ENCODE data around the gene IL23A. TPM values are rescaled to one million over a fixed set of nuclear protein-coding genes. Genes with fewer than 3 reads are reported as not detected.
"Not testable (repeated sequence)": the region's sequence is repeated elsewhere in the genome, so short reads cannot be mapped to it uniquely, and the experiment has no call there.

Gene IL23A
- total RNA-seq, 2 donors from 2014 or later, result not detected

DNA sequence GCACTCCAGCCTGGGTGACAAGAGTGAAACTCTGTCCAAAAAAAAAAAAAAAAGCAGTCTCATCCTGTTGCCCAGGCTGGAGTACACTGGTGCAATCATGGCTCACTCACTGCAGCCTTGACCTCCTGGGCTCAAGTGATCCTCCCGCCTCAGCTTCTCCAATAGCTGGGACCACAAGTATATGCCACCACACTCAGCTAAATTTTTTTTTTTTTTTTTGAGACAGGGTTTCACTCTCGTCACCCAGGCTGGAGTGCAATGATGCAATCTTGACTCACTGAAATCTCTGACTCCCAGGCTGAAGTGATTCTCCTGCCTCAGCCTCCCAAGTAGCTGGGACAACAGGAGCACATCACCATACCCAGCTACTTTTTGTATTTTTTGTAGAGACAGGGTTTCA is 17.7 kb upstream of the IL23A start:
- ATAC-seq, result no peak
- no peak for DNase-seq
- intact Hi-C loops (cut with DNase I, micrococcal nuclease), result no loop called here

DNA sequence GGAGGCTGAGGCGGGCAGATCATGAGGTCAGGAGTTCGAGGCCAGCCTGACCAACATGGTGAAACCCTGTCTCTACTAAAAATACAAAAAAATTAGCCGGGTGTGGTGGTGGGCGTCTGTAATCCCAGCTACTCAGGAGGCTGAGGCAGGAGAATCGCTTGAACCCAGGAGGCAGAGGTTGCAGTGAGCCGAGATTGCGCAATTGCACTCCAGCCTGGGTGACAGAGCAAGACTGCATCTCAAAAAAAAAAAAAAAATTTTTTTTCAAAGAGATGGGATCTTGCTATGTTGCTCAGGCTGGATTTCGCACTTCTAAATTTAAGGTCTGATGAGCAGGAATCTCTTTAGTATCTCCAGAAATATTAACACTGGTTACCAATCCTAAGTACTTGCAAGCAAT is 17.1 kb upstream of the IL23A start:
- ATAC-seq; intact Hi-C loops (cut with DNase I, micrococcal nuclease); DNase-seq: not testable (repeated sequence)

DNA sequence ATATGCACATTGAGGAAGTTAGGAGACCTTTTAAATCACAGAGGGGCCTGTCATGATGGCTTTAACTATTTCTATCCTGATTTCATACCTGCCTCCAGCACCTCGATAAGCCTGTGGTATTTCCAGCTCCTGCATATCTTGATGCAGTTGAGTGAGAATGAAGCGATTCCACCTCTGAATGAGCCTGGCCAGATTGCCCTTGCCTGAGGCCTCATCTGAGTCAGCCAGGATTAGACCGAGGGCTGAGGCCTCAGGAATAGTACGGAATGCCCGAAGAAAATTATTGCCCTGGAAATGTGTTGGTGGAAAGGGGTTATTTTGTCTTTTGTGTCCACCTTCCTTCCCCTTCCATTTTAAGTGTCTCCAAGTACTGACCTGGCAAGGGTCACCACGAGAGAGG is 14.5 kb upstream of the IL23A start:
- ATAC-seq, result no peak
- intact Hi-C loops (cut with DNase I, micrococcal nuclease), result no loop called here
- no peak for DNase-seq

DNA sequence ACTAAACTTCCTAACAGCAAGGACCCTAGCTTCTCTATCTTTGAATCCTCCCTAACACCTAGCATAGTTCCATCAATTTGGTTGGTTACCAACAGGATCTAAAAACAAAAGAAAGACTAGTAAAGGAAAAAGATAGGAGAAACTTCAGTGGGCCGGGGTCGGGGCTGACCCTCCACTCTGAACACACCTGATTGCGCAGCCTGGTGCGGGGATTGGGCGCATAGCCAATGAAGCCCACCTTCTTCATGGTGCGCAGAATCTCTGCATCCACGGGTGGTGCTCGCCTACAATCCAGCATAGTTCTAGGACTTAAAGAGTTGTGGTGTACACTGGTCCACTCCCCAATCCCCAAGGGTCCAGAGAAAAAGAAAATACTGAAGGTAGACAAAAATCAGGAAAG is 12.6 kb upstream of the IL23A start:
- intact Hi-C loops (cut with DNase I, micrococcal nuclease), result no loop called here
- no peak for ATAC-seq
- DNase-seq, result no peak

DNA sequence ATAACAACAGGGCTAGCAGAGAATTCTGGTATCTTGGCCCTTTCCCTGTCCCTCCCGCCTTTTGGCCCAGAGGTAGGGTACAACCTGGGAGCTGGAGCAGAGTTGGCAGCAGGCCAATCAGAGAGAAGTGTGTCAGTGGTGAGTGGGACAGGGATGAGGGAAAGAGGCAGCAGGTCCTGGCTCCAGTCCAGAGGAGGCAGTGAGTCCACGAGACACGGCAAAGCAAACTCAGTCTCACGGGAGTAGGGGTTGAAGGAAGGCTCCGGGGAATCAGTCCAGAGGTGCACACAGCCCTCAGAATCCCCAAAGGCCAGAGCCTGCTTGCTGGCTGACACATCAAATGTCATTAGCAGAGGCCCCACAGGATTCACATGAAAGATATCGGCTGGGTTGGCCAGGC is 12.2 kb upstream of the IL23A start:
- no peak for DNase-seq
- intact Hi-C loops (cut with DNase I, micrococcal nuclease), result no loop called here
- ATAC-seq, result no peak

DNA sequence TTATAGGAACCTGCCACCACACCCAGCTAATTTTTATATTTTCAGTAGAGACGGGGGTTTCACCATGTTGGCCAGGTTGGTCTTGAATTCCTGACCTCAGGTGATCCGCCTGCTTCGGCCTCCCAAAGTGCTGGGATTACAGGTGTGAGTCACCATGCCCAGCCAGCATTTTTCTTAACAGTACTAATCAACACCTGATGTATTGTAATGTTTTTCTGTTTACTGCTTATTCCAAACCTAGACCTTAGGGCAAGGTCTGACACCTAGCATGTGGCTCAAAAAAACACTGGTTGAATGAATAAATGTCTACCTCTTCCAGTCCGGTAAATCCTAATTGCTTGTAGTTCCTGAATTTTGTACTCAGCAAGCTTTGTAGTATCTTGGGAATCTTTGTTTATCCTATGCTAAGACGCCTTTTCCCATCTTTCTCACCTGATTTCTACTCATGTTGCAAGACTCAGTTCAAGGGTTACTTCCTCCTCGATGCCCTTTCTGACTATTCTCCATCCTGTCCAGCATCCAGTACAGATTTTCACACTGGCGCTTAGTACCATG is 7.7 kb upstream of the IL23A start:
- intact Hi-C loops (cut with DNase I, micrococcal nuclease), result no loop called here
- ATAC-seq (no peak), DNase-seq (no peak)

DNA sequence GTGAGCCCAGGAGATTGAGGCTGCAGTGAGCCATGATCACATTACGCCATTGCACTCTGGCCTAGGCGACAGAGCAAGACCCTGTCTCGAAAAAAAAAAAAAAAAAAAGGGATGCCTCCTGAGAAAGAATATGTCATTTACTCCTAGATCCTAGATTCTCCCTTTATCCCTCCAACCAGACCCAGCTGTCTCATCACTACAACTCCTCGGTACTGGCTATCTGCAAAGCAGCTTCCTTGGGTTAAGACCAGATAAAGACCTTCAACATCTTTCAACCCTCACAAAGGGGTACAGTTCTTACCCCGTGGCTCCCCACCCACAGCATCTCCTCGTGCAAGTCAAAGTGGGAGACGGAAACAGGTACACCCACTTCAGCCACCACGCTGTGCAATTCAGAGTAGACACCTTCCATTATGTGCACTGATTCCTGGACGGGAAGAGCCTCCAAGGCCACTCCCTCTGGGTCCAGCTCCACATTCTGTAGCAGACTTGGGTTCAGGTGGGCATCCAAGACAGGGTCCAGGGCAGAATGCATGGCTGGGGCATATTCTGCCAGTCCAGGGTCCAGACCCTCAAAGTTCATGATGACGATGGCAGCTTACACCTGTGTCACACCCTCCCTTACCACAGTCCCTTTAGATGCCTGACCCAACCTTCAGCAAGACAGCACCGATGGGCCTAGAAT is 6.0 kb upstream of the IL23A start:
- intact Hi-C loops (cut with DNase I, micrococcal nuclease), result no loop called here
- ATAC-seq (no peak), DNase-seq (no peak)

DNA sequence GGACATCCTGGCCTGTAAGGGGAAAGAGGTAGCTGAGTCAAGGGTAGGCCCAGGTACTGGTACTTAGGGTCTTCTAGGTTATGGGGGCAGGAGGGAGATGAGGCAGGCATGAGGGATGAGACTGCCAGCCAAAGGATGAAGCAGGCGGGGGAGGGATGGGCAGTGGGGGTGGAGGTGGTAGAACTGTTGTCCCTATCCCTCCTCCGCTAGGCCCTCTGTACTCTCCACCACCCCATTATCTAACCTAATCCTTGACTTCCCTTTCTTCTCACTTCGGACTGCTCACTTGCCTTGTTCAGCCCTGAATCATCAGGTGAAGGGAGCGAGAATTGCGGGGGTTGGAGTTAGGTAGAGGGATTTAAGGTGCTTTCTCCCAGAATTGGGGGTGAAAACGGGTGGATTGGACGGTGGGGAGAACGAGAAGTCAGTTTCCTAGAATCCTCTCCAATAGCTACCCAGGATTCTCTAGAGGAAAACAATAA is 5.4 kb upstream of the IL23A start:
- DNase-seq (peak in 1 of 2 donors; percentile 14), ATAC-seq (peak; percentile 2)
- intact Hi-C loops (cut with DNase I, micrococcal nuclease), result no loop called here

DNA sequence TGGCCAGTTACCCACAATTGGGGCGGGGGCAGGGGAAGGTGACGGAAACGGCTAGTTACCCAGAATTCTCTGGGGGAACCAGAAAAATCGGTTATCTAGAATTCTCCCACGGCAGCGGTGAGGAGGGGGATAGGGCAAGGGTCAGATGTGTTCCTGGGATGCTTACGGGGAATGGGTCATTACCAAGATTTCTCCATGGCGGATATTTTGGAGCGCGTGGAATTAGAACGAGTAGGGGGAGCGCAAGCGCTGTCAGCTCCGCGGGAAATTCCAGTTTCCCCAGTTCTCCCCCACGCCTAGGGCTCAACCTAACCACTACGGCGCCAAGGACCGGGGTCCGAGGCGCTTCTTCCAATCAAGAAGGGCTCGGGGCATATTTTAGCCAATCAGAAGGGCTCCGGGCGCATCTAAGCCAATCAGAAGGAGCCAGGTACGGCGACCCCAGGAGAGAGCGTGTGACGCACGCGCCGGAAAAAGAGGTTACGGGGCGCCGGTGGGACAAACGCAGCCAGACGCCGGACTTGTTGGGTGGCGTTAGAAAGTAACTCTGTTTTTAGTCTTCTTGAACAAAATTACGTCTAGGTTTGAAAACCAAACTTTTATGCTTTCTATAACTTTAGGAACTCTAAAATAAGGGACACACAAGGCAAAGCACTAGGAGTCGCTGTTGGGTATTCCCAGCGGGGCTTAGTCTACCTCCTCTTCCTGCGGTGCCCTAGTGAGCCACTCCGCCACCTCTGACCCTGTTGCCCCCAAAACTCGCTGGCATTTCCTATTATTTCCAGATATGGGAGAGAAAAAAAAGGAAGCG is 4.8 kb upstream of the IL23A start, which contains the start of gene PAN2:
Gene PAN2, minus strand, starts transcription at position 322 of the 811 bp plus-strand sequence. CDS start 906 bp downstream, outside the sequence.
- peak; percentile 95 to 97 for DNase-seq
- ATAC-seq, result peak; percentile 97
- intact Hi-C loops (cut with DNase I, micrococcal nuclease), result no loop called here

DNA sequence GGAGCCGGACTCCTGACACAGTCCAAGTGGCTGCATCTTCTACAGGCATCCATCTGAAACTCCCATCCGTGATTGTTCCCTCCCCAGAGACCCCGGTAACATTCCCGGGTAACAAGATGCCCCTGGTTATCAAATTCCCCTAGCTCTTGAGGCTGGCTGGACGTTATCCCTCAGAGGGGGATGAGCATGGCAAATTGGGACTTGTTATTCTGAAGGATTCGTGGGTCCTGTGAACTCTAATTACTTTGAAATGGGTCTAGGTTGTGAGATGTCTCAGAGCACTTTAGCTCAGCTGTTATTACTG is 4.2 kb upstream of the IL23A start:
- no peak for ATAC-seq
- intact Hi-C loops (cut with DNase I, micrococcal nuclease), result no loop called here

DNA sequence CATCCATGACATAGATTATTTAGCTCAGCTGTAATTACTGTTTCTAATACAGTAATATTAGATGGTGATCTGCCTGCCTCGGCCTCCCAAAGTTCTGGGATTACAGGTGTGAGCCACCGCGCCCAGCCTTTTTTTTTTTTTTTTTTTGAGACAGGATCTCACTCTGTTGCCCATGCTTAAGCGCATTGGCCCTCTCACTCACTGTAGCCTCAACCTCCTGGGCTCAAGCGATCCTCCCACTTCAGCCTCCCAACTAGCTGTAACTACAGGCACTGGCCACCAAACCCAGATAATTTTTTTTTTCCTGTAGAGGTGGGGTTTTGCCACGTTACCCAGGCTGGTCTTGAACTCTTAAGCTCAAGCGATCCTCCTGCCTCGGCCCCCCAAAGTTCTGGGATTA is 3.2 kb upstream of the IL23A start:
- ATAC-seq, DNase-seq: not testable (repeated sequence)

More for the DNA sequence above, 4.2 kb upstream of the IL23A start:
- no peak for DNase-seq

DNA sequence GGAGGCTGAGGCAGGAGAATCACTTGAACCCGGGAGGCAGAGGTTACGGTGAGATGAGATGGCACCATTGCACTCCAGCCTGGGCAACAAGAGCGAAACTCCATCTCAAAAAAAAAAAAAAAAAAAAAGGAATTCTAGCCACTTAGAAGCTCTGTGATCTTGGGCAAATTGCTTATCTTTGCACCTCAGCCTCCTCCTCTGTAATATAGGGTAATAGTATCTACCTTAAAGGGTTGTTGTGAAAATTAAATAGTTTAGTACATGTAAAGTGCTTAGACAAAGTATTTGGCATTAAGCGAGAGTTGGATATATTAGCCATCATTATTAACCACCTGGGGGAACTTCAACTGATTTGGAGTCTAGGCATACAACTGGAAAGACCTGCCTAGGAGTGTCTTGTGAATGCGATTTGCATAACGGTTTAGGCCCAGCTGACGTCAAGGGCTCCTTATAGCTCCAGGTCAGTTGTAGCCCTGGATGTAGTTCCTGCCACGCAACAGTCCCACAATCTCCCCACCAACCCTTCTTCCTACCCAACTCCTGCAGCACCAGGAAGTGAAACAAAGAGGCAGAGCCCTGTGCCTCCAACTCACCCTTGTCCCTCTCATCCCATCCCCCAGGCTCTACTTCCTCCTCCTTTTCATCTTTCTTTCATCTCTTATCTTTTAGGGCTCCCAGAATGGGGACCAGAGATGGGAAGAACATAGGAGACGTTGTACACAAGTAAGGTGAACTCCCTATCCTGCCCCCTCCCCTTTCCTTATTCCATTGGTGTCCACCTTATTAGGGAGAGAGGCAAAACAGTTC is 2.1 kb upstream of the IL23A start:
- intact Hi-C loops (cut with DNase I, micrococcal nuclease), result no loop called here
- DNase-seq, result peak in 1 of 2 donors; percentile 52
- ATAC-seq, result no peak

More for the DNA sequence above, 3.2 kb upstream of the IL23A start:
- intact Hi-C loops (cut with DNase I, micrococcal nuclease), result not testable (repeated sequence)

DNA sequence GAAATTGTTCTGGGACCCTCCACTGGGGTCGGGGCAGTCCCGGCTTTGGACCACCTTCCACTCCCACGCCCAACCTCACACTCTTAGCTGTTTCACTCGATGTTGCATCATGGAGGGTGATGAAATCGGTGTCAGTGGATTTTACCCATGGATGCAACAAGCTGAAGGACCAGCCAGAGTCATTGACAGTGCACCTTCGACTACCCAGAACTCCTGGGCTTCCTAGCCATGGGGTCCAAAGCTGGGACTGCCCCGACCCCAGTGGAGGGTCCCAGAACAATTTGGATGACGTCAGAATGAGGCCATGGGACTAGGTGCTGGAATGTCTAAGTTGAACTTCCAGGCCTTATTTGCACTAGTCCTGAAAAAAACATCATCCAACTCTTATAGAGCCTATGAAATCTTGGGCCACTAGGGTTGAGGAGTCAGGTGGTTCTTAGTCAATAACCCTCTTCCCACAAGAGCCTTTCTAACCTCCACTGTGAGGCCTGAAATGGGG is 882 bp upstream of the IL23A start:
- DNase-seq (no peak), ATAC-seq (no peak)
- intact Hi-C loops (cut with DNase I, micrococcal nuclease), result no loop called here

DNA sequence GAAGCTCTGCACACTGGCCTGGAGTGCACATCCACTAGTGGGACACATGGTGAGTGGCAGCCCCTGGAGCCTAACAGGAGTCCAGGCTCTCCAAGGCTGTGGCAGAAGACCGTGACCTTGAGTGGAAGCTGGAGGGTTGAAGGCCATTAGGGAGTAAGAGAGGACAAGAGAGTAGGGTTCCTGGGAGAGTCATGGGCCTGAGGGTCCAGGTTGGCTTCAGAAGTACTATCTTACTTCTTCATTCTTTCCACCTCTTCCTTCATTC is 406 bp downstream of the IL23A start:
- intact Hi-C loops (cut with DNase I, micrococcal nuclease), result no loop called here
- ATAC-seq, result no peak
- DNase-seq, result no peak

DNA sequence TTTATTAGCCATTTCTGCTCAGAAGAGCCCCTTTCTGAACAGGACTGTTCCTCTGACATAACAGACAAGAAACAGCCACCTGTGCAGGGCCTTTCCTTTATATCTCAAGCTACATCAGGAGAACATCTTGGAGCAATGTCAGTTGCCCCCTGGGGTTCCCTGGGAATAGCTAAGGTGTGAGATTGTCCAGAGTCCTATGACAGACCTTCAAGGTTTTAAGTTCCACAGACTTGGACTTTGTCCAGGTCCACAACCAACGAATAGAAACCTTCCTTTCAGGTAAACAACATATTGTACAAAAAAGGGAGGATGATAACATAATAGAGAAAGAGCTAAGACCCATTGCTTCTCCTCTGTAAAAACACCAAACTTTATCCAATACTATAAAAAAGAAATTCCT is 2.9 kb downstream of the IL23A start:
- ATAC-seq (no peak), DNase-seq (no peak)
- intact Hi-C loops (cut with DNase I, micrococcal nuclease), result no loop called here

DNA sequence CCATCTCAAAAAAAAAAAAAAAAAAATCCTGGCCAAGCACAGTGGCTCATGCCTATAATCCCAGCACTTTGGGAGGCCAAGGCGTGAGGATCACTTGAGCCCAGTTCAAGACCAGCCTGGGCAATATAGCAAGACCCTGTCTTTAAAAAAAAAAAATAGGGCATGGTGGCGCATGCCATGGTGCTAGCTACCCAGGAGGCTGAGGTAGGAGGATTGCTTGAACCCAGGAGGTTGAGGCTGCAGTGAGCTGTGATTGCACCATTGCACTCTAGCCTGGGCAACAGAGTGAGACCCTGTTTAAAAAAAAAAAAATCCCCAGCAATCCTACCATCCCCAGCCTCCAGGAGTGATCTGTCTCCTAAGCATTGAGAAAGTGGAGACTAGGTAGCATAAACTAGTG is 3.6 kb downstream of the IL23A start:
- intact Hi-C loops (cut with DNase I, micrococcal nuclease); DNase-seq; ATAC-seq: not testable (repeated sequence)

DNA sequence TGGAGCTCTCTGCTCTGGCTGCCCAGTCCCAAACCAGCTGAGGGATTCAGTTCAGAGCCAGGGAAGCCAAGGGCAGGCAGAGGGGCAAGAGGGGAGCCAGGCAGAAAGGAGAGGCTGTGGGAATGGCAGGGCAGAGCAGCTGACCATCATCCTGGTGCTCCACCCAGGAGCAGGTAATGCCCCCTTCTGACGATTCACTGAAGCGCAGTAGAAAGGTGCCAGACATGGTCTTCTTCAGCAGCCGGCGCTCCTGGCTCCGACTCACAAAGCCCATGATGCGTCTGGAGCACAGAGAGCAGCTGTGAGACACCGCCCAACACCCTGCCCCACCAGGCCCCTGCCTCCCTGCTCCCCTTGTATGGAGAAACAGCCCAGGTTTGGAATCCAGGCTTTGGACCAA is 8.0 kb downstream of the IL23A start:
- DNase-seq (no peak), ATAC-seq (no peak)
- intact Hi-C loops (cut with DNase I, micrococcal nuclease), result no loop called here

DNA sequence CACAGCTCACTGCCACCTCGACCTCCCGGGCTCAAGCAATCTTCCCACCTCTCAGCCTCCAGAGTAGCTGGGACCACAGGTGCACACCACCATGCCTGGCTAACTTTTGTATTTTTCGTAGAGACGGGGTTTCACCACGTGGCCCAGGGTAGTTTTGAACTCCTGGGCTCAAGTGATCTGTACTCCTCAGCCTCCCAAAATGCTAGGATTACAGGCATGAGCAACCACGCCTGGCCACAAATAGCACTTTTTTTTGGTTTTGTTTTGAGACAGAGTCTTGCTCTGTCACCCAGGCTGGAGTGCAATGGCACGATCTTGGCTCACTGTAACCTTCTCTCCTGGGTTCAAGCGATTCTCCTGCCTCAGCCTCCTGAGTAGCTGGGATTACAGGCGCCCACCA is 8.6 kb downstream of the IL23A start:
- ATAC-seq; intact Hi-C loops (cut with DNase I, micrococcal nuclease); DNase-seq: not testable (repeated sequence)

DNA sequence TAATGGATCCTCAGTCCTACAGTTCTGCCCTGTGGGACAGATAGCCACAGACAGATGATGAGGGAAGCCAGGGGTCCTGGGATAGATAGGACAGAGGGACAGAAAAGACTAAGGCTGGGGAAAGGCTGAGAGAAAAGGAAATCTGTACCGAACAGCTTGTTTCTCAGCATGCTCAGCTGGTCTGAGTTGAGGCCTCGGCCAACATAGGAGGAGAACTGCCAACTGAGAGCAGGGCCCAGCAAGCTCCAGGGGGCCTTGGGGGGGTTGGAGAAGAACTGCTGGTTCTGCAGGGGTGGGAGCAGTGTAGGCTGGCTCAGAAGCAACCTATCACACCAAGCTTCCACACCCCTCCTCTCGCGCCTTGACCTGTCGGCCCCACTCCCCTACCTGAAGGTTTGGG is 10.1 kb downstream of the IL23A start:
- intact Hi-C loops (cut with DNase I, micrococcal nuclease), result no loop called here
- DNase-seq (no peak), ATAC-seq (no peak)
